ENCODE data around the gene SERPIND1. TPM values are rescaled to one million over a fixed set of nuclear protein-coding genes. Genes with fewer than 3 reads are reported as not detected.

Gene SERPIND1
- total and polyA plus RNA-seq, 5 experiments from 2014 or later: not detected

GRCh38 chr22:20740222-20740951 is 33.5 kb upstream of the SERPIND1 start:
- POLR2A ChIA-PET: interaction anchor here (0.7 kb wide), 1 partner anchor 11 kb away, joined by 3 read pairs; no protein-coding TSS in a partner anchor
- peak overlapping the region in 4 of 10 donors; percentile 12 to 86 (median 50) for H3K27ac Mint-ChIP-seq
- no peak overlapping the region for H3K4me3 Mint-ChIP-seq
- H3K9me3 Mint-ChIP-seq: no peaks in the 10 kb centered on the region
- H3K36me3 Mint-ChIP-seq: peaks cover 0 to 82% (median 5%) of the 10 kb centered on the region in 3 donors
- DNase-seq (no peak), ATAC-seq (no peak)
- H3K27me3 Mint-ChIP-seq: no peaks in the 10 kb centered on the region
- peaks cover 0 to 6% (median 4%) of the 10 kb centered on the region in 4 donors for H3K4me1 Mint-ChIP-seq

- POLR2A ChIA-PET: interaction anchor here (0.6 to 1.5 kb wide), 2 partner anchors 175 to 296 kb away, joined by 3 read pairs; no protein-coding TSS in a partner anchor
- ATAC-seq (no peak), DNase-seq (no peak)
- Mint-ChIP-seq H3K27ac (peak overlapping the region in 1 of 10 donors; percentile 25), H3K4me3 (no peak overlapping the region), H3K4me1 (peaks cover 0 to 6% (median 4%) of the 10 kb centered on the region in 4 donors), H3K36me3 (peaks cover 0 to 79% (median 3%) of the 10 kb centered on the region in 3 donors), H3K9me3 (no peaks in the 10 kb centered on the region), H3K27me3 (no peaks in the 10 kb centered on the region)
Measured at GRCh38 chr22:20741008-20741633, 32.8 kb upstream of the SERPIND1 start.

- H3K27ac Mint-ChIP-seq: peak overlapping the region in 1 of 10 donors; percentile 60
- H3K27me3 Mint-ChIP-seq: no peaks in the 10 kb centered on the region
- ATAC-seq (no peak), DNase-seq (peak in 8 of 10 donors; percentile 4 to 48 (median 40))
- no peaks in the 10 kb centered on the region for H3K9me3 Mint-ChIP-seq
- H3K36me3 Mint-ChIP-seq: peaks cover 0 to 81% (median 5%) of the 10 kb centered on the region in 3 donors
- peaks cover 0 to 6% (median 4%) of the 10 kb centered on the region in 4 donors for H3K4me1 Mint-ChIP-seq
- no peak overlapping the region for H3K4me3 Mint-ChIP-seq
- POLR2A ChIA-PET: interaction anchor here (0.6 to 1.5 kb wide), 3 partner anchors 12 to 297 kb away, joined by 3 read pairs; no protein-coding TSS in a partner anchor
Measured at GRCh38 chr22:20741634-20742581, 32.0 kb upstream of the SERPIND1 start.

- Mint-ChIP-seq H3K4me1 (peaks cover 0 to 6% (median 4%) of the 10 kb centered on the region in 4 donors), H3K36me3 (peaks cover 0 to 87% (median 5%) of the 10 kb centered on the region in 3 donors), H3K9me3 (no peaks in the 10 kb centered on the region), H3K27ac (peak overlapping the region in 1 of 10 donors; percentile 60), H3K27me3 (no peaks in the 10 kb centered on the region), H3K4me3 (no peak overlapping the region)
- POLR2A ChIA-PET: interaction anchor here (0.9 to 1.5 kb wide), 2 partner anchors 13 to 176 kb away, joined by 3 read pairs; no protein-coding TSS in a partner anchor
- DNase-seq (no peak), ATAC-seq (no peak)
Measured at GRCh38 chr22:20742764-20743163, 31.1 kb upstream of the SERPIND1 start.

GRCh38 chr22:20744456-20744855 is 29.5 kb upstream of the SERPIND1 start:
- peak overlapping the region in 1 of 10 donors; percentile 3 for H3K27ac Mint-ChIP-seq
- no peaks in the 10 kb centered on the region for H3K27me3 Mint-ChIP-seq
- POLR2A ChIA-PET: no interaction called here
- peaks cover 0 to 87% (median 5%) of the 10 kb centered on the region in 3 donors for H3K36me3 Mint-ChIP-seq
- no peak for ATAC-seq
- H3K4me1 Mint-ChIP-seq: peaks cover 0 to 11% (median 0%) of the 10 kb centered on the region in 4 donors
- no peak for DNase-seq
- no peak overlapping the region for H3K4me3 Mint-ChIP-seq
- no peaks in the 10 kb centered on the region for H3K9me3 Mint-ChIP-seq

GRCh38 chr22:20745119-20745518 is 28.8 kb upstream of the SERPIND1 start:
- POLR2A ChIA-PET: no interaction called here
- no peak for DNase-seq

GRCh38 chr22:20746431-20747189 is 27.3 kb upstream of the SERPIND1 start:
- Mint-ChIP-seq H3K4me3 (no peak overlapping the region), H3K27ac (peak overlapping the region in 2 of 10 donors; percentile 51 to 77), H3K4me1 (peaks cover 0 to 17% (median 2%) of the 10 kb centered on the region in 4 donors), H3K9me3 (no peaks in the 10 kb centered on the region), H3K36me3 (peaks cover 0 to 88% (median 5%) of the 10 kb centered on the region in 3 donors), H3K27me3 (no peaks in the 10 kb centered on the region)
- no peak for ATAC-seq
- DNase-seq: no peak
- POLR2A ChIA-PET: interaction anchor here (0.6 kb wide), 1 partner anchor 1764 kb away, joined by 4 read pairs; no protein-coding TSS in a partner anchor

More at GRCh38 chr22:20745119-20745518, 28.8 kb upstream of the SERPIND1 start:
- Mint-ChIP-seq H3K36me3 (peaks cover 0 to 89% (median 5%) of the 10 kb centered on the region in 3 donors), H3K27me3 (no peaks in the 10 kb centered on the region), H3K27ac (peak overlapping the region in 2 of 10 donors; percentile 10 to 32), H3K4me1 (peaks cover 0 to 17% (median under 1%) of the 10 kb centered on the region in 4 donors), H3K4me3 (no peak overlapping the region), H3K9me3 (no peaks in the 10 kb centered on the region)
- no peak for ATAC-seq

- DNase-seq (no peak), ATAC-seq (no peak)
- POLR2A ChIA-PET: interaction anchor here (0.6 kb wide), 1 partner anchor 1764 kb away, joined by 4 read pairs; no protein-coding TSS in a partner anchor
- Mint-ChIP-seq H3K27ac (peak overlapping the region in 2 of 10 donors; percentile 28 to 51), H3K9me3 (no peaks in the 10 kb centered on the region), H3K27me3 (no peaks in the 10 kb centered on the region), H3K4me3 (peak overlapping the region in 1 of 10 donors; percentile 6), H3K36me3 (peaks cover 0 to 82% (median 5%) of the 10 kb centered on the region in 3 donors), H3K4me1 (peaks cover 0 to 17% (median 2%) of the 10 kb centered on the region in 4 donors)
Measured at GRCh38 chr22:20747223-20747622, 26.7 kb upstream of the SERPIND1 start.

GRCh38 chr22:20748082-20748481 is 25.8 kb upstream of the SERPIND1 start:
- peaks cover 0 to 82% (median 5%) of the 10 kb centered on the region in 3 donors for H3K36me3 Mint-ChIP-seq
- POLR2A ChIA-PET: no interaction called here

GRCh38 chr22:20748731-20749428 is 25.0 kb upstream of the SERPIND1 start:
- Mint-ChIP-seq H3K36me3 (peaks cover 0 to 82% (median 5%) of the 10 kb centered on the region in 3 donors), H3K27me3 (no peaks in the 10 kb centered on the region), H3K9me3 (no peaks in the 10 kb centered on the region), H3K4me1 (peaks cover 0 to 17% (median 2%) of the 10 kb centered on the region in 4 donors), H3K27ac (peak overlapping the region in 8 of 10 donors; percentile 8 to 80 (median 42)), H3K4me3 (no peak overlapping the region)
- DNase-seq: no peak
- POLR2A ChIA-PET: no interaction called here
- no peak for ATAC-seq

More at GRCh38 chr22:20748082-20748481, 25.8 kb upstream of the SERPIND1 start:
- H3K4me3 Mint-ChIP-seq: no peak overlapping the region
- DNase-seq (no peak), ATAC-seq (no peak)
- no peaks in the 10 kb centered on the region for H3K9me3 Mint-ChIP-seq
- H3K4me1 Mint-ChIP-seq: peaks cover 0 to 17% (median 2%) of the 10 kb centered on the region in 4 donors
- H3K27me3 Mint-ChIP-seq: no peaks in the 10 kb centered on the region
- no peak overlapping the region for H3K27ac Mint-ChIP-seq

- POLR2A ChIA-PET: no interaction called here
- ATAC-seq: no peak
- DNase-seq: no peak
- peak overlapping the region in 6 of 10 donors; percentile 5 to 80 (median 33) for H3K27ac Mint-ChIP-seq
- H3K9me3 Mint-ChIP-seq: no peaks in the 10 kb centered on the region
- peaks cover 0 to 17% (median 2%) of the 10 kb centered on the region in 4 donors for H3K4me1 Mint-ChIP-seq
- no peaks in the 10 kb centered on the region for H3K27me3 Mint-ChIP-seq
- H3K36me3 Mint-ChIP-seq: peaks cover 0 to 80% (median 5%) of the 10 kb centered on the region in 3 donors
- no peak overlapping the region for H3K4me3 Mint-ChIP-seq
Measured at GRCh38 chr22:20749453-20749852, 24.5 kb upstream of the SERPIND1 start.

All from naive thymus-derived CD8-positive, alpha-beta T cell (primary cell).